Left lung (tissue), 10 donors: ENCODE results near the gene ARRB2. TPM values are rescaled to one million over a fixed set of nuclear protein-coding genes. Genes with fewer than 3 reads are reported as not detected.
A peak's percentile ranks its signal among the peaks of the same experiment; 100 is the strongest.

Experiments used
- ATAC-seq: fragments of 200-7000 bp; cut with Tn5 transposase; one replicate; pipeline ENCODE4 v1.9.1; 2020; ENCODE audit warnings: moderate library complexity
- DNase-seq, 4 donors: peaks; one replicate each; pipeline ENCODE4 v3.0.0-alpha.2; 2013 to 2020
- H3K27ac ChIP-seq, 2 donors: fragments of 200-600 bp; sonication (generic) in 1 of 2; one replicate each; pipeline versions ENCODE4 v1.5.0 to v1.8.0; 2020 to 2021
- H3K27me3 ChIP-seq, 2 donors: fragments of 200-600 bp; sonication (generic) in 1 of 2; one replicate each; pipeline versions ENCODE4 v1.5.0 to v1.8.0; 2020 to 2021
- H3K36me3 ChIP-seq, 2 donors: fragments of 200-600 bp; sonication (generic) in 1 of 2; one replicate each; pipeline versions ENCODE4 v1.5.0 to v1.8.0; 2020 to 2021
- H3K4me1 ChIP-seq, 2 donors: fragments of 200-600 bp; one replicate each; pipeline ENCODE4 v1.8.0; 2021
- H3K4me3 ChIP-seq, 2 donors: fragments of 200-600 bp; sonication (generic) in 1 of 2; one replicate each; pipeline versions ENCODE4 v1.5.0 to v1.8.0; 2020 to 2021; ENCODE audit warnings: mild to moderate bottlenecking in 1 of 2
- H3K9me3 ChIP-seq, 2 donors: fragments of 200-600 bp; sonication (generic) in 1 of 2; one replicate each; pipeline versions ENCODE4 v1.5.0 to v1.8.0; 2020 to 2021
- intact Hi-C, 2 donors: fragments of 100-400 bp; cut with DNase I; formaldehyde crosslinking; loops; one replicate each; pipeline versions ENCODE4 v1.11.2 to v1.14.2; 2022
- polyA plus RNA-seq, 6 donors: library from polyadenylated mRNA; unstranded; fragments of 120-200 nt; gene quantifications; one replicate each; pipeline ENCODE4 v1.2.1, GENCODE V29; 2013; ENCODE audit not compliant: insufficient read length in 6 of 6
- total RNA-seq, 2 donors: library from RNA; stranded (reverse); fragmentation: NEBNext Ultra II Directional; extraction: Animal tissue kit (Norgen Biotek cat#: 25700); gene quantifications; one replicate each; pipeline ENCODE4 v1.2.1, GENCODE V29; 2021
- TF ChIP-seq, protein P1 (sequence below), 2 donors: fragments of 200-600 bp; sonication (generic) in 1 of 2; IDR thresholded peaks; one replicate each; pipeline versions ENCODE4 v1.5.0 to v1.8.0; 2021; ENCODE audit warnings: antibody characterized with exemption in 2 of 2
- donor health status: DM: no; HTN: yes; CAD: no.
- donor health status: DM: no; HTN: no; CAD: no.

Gene ARRB2
- total and polyA plus RNA-seq, 8 donors = 41.3 to 240 (median 48.9) TPM

DNA sequence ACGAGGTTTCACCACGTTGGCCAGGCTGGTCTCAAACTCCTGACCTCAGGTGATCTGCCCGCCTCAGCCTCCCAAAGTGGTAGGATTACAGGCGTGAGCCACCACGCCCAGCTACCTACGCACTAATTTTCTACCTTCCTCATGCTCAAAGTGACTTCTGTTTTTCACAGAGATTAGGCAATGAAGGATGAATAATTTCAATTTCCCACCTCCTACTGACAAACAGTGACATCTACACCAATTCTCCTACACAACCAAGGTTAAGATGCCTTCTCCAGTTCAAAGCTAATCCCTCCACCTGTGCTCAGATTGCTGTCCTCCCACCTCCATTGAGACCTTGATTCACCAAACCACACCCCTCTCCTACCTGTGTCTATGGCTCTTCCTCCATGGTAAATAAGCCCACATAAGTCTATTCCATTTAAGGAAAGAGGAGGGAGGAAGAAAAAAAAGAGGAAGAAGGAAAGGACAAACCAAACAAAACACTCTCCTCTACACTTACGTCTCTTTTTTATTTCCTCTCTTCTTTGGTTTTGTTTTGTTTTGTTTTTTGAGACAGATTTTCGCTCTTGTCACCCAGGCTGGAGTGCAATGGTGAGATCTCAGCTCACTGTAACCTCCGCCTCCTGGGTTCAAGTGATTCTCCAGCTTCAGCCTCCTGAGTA is 15.3 kb downstream of the ARRB2 start:
- TF ChIP-seq, protein P1, sequence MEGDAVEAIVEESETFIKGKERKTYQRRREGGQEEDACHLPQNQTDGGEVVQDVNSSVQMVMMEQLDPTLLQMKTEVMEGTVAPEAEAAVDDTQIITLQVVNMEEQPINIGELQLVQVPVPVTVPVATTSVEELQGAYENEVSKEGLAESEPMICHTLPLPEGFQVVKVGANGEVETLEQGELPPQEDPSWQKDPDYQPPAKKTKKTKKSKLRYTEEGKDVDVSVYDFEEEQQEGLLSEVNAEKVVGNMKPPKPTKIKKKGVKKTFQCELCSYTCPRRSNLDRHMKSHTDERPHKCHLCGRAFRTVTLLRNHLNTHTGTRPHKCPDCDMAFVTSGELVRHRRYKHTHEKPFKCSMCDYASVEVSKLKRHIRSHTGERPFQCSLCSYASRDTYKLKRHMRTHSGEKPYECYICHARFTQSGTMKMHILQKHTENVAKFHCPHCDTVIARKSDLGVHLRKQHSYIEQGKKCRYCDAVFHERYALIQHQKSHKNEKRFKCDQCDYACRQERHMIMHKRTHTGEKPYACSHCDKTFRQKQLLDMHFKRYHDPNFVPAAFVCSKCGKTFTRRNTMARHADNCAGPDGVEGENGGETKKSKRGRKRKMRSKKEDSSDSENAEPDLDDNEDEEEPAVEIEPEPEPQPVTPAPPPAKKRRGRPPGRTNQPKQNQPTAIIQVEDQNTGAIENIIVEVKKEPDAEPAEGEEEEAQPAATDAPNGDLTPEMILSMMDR (IDR thresholded peaks at IDR 0.05) = no peak
- Histone ChIP-seq H3K4me1 (peaks cover 0 to 64% of the 10 kb centered on the region in 2 donors), H3K27me3 (no peaks in the 10 kb centered on the region), H3K27ac (peak overlapping the region; percentile 39 to 90), H3K4me3 (peak overlapping the region in 1 of 2 donors; percentile 10), H3K36me3 (peaks cover 0 to 12% of the 10 kb centered on the region in 2 donors), H3K9me3 (no peaks in the 10 kb centered on the region)
- DNase-seq (no peak), ATAC-seq (no peak)
- intact Hi-C loops = no loop called here

DNA sequence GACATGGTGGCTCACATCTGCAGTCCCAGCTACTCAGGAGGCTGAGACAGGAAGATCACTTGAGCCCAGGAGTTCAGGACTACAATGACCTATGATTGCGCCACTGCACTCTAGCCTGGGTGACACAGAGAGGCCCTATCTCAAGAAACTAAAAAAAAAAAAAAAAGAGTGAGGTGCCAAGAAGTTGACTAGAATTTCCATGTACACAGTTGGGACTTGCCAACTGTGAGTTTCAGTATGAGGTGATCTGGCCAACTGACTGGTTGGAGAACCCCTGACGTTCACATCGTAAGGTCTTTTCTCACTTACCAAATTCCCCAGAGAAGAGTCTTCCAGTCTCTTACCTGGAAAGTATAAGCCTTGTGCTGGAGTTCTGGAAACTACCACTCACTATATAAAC is 17.7 kb downstream of the ARRB2 start:
- Histone ChIP-seq H3K4me3 (no peak overlapping the region), H3K27me3 (no peaks in the 10 kb centered on the region), H3K4me1 (peaks cover 8 to 64% of the 10 kb centered on the region in 2 donors), H3K36me3 (peaks cover 0 to 7% of the 10 kb centered on the region in 2 donors), H3K27ac (peak overlapping the region; percentile 43 to 73), H3K9me3 (no peaks in the 10 kb centered on the region)
- ATAC-seq = peak; percentile 5
- DNase-seq = peak in 1 of 4 donors; percentile 73
- intact Hi-C loops = no loop called here
- TF ChIP-seq, protein P1 (IDR thresholded peaks at IDR 0.05) = no peak

DNA sequence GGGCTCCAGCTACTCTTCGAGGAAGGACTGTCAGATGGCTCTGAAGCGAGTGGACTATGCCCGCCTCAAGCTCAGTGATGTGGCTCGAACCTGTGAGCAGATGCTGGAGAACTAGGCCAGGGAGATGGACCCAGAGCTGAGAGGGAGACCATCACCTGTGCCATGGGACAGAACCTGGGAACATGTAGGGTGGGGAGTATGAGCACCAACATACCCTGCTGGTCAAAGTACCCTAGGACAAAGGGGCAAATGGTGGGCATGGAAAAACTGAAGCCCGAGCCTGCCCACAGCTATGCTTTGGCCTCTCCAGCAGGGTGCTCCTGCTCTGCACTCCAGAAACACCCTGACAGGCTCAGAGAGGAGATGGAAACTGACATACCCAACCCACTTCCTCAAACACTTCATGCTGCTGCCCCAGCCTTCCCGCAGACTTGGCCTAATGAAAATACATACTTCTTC is 22.7 kb downstream of the ARRB2 start:
- Histone ChIP-seq H3K9me3 (no peaks in the 10 kb centered on the region), H3K27me3 (no peaks in the 10 kb centered on the region), H3K4me3 (peak overlapping the region in 1 of 2 donors; percentile 16), H3K27ac (peak overlapping the region in 1 of 2 donors; percentile 92), H3K36me3 (peaks cover 0 to 38% of the 10 kb centered on the region in 2 donors), H3K4me1 (peaks cover 13 to 77% of the 10 kb centered on the region in 2 donors)
- ATAC-seq = no peak
- TF ChIP-seq, protein P1 (IDR thresholded peaks at IDR 0.05) = peak in 1 of 2 donors; percentile 40
- DNase-seq = peak in 1 of 4 donors; percentile 68
- intact Hi-C loops = no loop called here

DNA sequence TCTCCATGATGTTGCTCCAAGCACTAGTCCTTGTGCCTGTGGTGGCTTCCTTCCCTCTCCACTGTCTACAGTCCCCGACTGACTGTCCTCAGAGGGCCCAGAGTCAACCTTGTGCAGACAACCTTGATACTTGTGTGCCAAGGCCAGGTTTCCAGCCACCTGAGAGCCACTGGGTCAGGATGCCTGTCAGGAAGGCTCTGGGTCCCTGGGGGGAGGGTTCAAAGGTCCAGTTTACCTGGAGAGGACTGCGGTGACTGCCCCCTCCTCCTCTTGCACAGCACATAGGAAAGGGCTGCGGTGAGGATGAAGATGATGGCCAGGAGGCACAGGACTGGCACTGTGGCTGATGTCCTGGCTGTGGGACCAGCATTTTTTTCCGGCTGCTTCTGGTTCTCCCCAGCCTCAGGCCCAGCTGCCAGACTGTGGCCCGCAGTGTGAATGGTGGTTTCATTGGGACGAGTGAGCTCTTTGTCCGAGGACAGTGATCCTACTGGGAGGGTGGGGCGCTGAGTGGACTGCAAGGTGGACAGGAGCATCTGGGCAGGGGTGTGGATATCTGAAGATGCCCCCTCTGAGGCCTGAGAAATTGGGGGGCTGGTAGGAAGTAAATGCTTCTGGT is 24.5 kb downstream of the ARRB2 start:
- intact Hi-C loops = no loop called here
- ATAC-seq (no peak), DNase-seq (no peak)
- H3K4me3 ChIP-seq = no peak overlapping the region
- TF ChIP-seq, protein P1 (IDR thresholded peaks at IDR 0.05) = no peak
- H3K27ac ChIP-seq = peak overlapping the region; percentile 56 to 92
- peaks cover 0 to 38% of the 10 kb centered on the region in 2 donors for H3K36me3 ChIP-seq
- peaks cover 0 to 3% of the 10 kb centered on the region in 2 donors for H3K27me3 ChIP-seq
- no peaks in the 10 kb centered on the region for H3K9me3 ChIP-seq
- peaks cover 14 to 81% of the 10 kb centered on the region in 2 donors for H3K4me1 ChIP-seq
